Epithelial cell of esophagus (primary cell): ENCODE results near the gene ISLR2.

Experiments
- DNase-seq: peaks from one replicate; pipeline ENCODE4 v3.0.0; 2010; ENCODE audit warnings: low read depth
- H3K4me3 ChIP-seq: 2 replicates; pipeline ENCODE4 v1.5.1; 2011; ENCODE audit warnings: mild to moderate bottlenecking, low read length, control low read depth
- CTCF ChIP-seq: IDR thresholded peaks from 2 replicates; pipeline ENCODE4 v1.5.1; 2011; ENCODE audit warnings: low read depth, mild to moderate bottlenecking, low read length, control low read depth, inconsistent platforms; ENCODE audit not compliant: insufficient read depth; ENCODE audit errors: missing control alignments

Gene ISLR2

GRCh38 chr15:74136814-74137536 lies 6.6 kb downstream of the ISLR2 start:
- H3K4me3 ChIP-seq: no peak overlapping the region
- DNase-seq: no peak
- no peak for TF ChIP-seq CTCF

GRCh38 chr15:74137537-74137894 lies 7.1 kb downstream of the ISLR2 start:
- TF ChIP-seq CTCF: no peak
- DNase-seq: no peak
- no peak overlapping the region for H3K4me3 ChIP-seq

GRCh38 chr15:74138642-74139041 lies 8.3 kb downstream of the ISLR2 start:
- no peak for TF ChIP-seq CTCF
- H3K4me3 ChIP-seq: no peak overlapping the region
- DNase-seq: no peak

- no peak overlapping the region for H3K4me3 ChIP-seq
- TF ChIP-seq CTCF: no peak
- DNase-seq: no peak
Measured at GRCh38 chr15:74141591-74141990, 11.2 kb downstream of the ISLR2 start.

- H3K4me3 ChIP-seq: no peak overlapping the region
- no peak for TF ChIP-seq CTCF
- DNase-seq: no peak
Measured at GRCh38 chr15:74144153-74144775, 13.9 kb downstream of the ISLR2 start.

- DNase-seq: no peak
Measured at GRCh38 chr15:74146277-74146800, 16.0 kb downstream of the ISLR2 start.

More at GRCh38 chr15:74146277-74146800, 16.0 kb downstream of the ISLR2 start:
- TF ChIP-seq CTCF: no peak
- H3K4me3 ChIP-seq: no peak overlapping the region
